ENCODE results near the gene CCNI.

The CCNI gene

DNA sequence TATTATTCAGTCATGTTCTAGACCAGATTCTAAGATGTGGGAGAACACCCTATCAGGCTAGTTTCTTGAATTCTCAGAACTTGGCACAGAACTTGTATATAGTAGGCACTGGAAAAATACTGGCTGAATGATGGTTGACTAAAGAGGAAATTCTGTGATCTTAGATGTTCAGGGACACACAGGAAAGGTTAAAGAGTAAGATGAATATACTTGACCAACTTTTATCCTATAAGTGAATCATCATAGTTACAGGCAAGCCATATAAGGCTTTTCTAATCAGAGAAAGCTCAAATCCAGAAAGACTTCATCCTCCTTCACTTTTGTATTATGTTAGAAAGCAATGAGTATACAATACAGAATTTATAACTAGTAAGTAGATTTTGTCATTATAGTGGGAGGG is 72.4 kb downstream of the CCNI start:
- no peak for DNase-seq (ENCODE audit: low read depth)

DNA sequence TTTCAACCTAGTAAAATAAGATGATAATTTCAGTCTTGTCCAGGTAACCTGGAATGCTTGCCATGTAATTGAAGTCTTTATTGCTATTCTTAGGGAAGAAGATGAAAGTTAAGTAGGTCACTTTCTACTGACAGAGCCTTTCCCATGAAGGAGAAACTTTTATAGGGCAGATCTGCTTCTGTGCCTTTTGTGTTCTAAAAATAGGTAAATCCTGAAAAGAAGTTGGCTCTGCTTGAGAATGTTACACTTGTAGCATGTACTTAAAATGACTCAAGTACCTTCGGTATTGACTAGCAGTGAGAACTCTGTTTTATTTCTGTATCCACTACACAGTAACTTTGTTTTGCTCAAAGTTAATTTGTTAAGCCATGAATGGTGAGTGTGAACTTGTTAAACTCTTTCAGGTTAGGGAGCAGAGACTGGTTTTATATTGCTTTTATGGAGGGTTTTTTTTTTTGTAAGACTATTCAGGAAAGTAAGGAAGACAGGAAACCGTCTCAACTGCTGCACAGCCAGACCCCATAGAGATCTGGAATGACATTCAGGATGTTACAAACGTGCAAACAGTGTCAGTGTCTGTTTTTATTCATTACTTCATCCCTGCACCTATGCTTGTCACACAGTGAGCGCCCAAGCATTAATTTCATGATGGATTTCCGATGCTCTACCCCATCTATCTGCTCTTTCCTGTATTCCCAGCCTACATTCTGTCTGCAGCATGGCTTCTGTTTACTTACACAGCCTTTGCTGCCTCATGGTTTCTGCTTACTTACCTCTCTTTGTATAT is 73.3 kb downstream of the CCNI start:
- DNase-seq (ENCODE audit: low read depth), result no peak

DNA sequence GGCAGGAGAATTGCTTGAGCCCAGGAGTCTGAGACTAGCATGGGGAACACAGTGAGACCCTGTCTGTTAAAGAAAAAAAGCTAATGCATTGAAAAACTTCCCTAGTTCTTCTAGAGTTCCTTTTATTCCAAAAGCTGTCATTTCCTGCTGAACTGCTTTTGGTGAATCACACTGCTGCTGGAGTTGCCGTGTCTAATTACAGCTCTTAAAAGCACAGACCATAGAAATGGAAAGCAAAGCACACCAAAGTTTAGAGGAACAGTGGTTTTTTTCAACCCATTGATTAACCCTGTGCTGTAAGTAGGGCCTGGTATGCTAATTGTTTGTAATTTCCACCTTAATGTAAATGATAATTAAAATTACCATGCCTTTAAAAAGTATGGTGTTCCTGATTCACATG is 73.9 kb downstream of the CCNI start:
- no peak for DNase-seq (ENCODE audit: low read depth)

DNA sequence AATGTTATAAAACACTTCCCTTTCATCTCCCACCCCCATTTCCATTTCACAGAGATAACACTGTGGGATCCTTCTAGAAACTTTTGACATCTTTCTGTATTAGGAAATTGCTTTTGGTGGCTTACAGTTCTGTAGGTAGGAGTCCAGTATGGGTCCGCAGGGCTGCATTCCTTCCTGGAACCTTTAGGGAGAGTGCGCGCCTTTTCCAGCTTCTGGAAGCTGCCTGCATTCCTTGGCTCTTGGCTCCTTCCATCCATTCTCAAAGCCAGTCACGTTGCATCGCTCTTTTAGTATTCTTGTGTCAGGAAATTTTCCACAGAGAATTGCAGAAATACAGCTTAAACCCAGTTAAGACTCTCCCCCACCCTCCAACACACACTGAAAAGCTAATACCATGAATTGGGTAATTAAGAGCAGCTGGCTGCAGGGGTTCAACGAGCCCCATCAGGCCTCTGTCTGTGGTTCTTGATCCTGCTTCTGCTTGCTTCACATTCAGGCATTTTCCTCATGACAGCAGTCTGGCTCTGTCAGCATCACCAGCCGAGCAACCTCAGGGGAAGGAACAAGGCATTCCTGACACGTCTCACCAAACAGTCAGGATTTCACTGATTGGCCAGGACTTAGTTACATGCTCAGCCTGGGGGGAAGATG is 77.4 kb downstream of the CCNI start:
- no peak for DNase-seq (ENCODE audit: low read depth)

DNA sequence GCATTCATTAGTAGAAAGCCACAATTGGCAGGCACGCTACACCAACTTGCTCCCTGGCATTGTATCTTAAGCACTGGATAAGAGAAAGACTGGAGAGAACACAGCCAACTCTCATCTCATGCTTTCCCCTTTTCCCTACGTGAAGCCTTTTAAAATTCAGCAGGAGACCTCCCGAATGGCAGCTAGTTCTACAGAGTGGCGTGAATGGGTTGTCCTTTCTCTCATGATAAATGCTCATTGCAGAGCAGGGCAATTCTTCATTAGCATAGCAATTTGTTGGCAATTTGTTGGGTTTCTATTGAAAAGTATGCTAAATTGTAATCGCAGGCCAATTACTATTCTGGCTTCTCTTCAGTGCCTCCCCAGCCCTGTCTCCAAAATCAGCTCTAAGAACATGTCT is 78.3 kb downstream of the CCNI start:
- no peak for DNase-seq (ENCODE audit: low read depth)
